AG04450 (cell line): Measurements from ENCODE around the gene YPEL2. TPM values are rescaled to one million over a fixed set of nuclear protein-coding genes. Genes with fewer than 3 reads are reported as not detected.
A peak's percentile ranks its signal among the peaks of the same experiment; 100 is the strongest.

Source experiments
- CTCF ChIA-PET: fragments of 300-600, 350-600 bp; formaldehyde crosslinking; extraction: SDS; loops from one replicate; lab custom pipeline; 2022; ENCODE audit warnings: antibody characterized with exemption, inconsistent platforms; lab: Charles Lee
- POLR2A ChIA-PET: fragments of 350-600 bp; formaldehyde crosslinking; extraction: SDS; loops from one replicate; lab custom pipeline; 2021; ENCODE audit warnings: antibody characterized with exemption, inconsistent platforms; lab: Yijun Ruan, JAX
- DNase-seq: peaks from one replicate; pipeline ENCODE4 v3.0.0-alpha.2; 2011; ENCODE audit warnings: low read depth, low spot score
- H3K27ac ChIP-seq: one replicate; pipeline ENCODE4 v1.5.1; 2012; ENCODE audit warnings: low read depth, low read length, control low read depth
- H3K27me3 ChIP-seq: one replicate; pipeline ENCODE4 v1.6.0; 2012; ENCODE audit warnings: low read length; ENCODE audit not compliant: control insufficient read depth, insufficient read depth
- H3K4me3 ChIP-seq: 2 replicates; pipeline ENCODE4 v1.5.1; 2011; ENCODE audit warnings: mild to moderate bottlenecking, low read depth, low read length, control low read depth
- H3K9me3 ChIP-seq: 2 replicates; pipeline ENCODE4 v1.5.1; 2012; ENCODE audit warnings: low read length; ENCODE audit not compliant: control insufficient read depth, insufficient read depth
- polyA plus RNA-seq: library from polyadenylated mRNA; depleted of rRNA; stranded (reverse); fragments of >200 nt; gene quantifications from 2 replicates; pipeline ENCODE4 v1.2.3, GENCODE V29; 2011
- TF ChIP-seq, protein P1 (sequence below): IDR thresholded peaks from 2 replicates; pipeline ENCODE4 v1.5.1; 2011; ENCODE audit warnings: low read depth, low read length, control low read depth, inconsistent platforms

Gene YPEL2
- polyA plus RNA-seq, 1 experiment = 7.7 TPM

DNA sequence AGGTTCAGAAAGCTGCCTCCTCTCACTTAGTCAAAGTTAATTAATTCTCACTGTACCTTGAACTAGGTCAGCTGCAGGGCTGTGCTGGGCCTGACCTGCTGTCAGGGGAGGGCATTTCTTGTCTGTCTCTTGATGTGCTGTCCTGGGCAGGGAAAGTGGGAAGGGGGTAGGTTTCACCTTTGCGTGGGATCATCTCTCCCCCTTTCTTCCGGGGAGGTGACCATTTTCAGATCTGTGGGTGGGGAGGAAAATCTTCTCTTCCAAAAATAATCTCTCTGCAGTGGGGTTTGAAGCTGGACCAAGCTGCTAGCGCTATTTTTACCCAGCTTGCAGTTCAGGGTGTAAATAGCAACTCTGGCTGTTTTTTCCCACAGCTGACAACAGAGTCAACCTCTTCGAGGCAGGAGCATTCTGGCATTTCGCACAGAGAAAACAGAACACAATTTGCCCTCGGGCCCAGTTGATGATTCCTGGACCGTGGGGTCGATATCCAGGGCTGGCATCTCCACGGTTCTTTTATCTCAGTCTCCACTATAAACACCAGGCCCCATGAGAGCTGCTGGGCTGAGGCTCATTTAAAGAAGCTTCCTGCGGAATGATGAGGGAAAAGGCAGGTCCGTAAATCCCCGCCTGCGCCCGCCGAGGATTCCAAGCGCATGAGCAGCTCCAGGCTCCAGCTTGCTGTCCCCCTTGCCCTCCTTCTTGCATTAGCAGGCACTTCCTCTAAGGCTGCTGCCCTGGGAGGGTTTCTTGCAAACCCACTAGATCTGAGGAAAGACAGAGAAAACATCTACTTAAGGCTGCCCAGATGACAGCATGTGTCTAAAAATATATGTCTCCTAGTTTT is 93.9 kb downstream of the YPEL2 start:
- CTCF ChIA-PET = interaction anchor here (2.0 to 8.8 kb wide), 2 partner anchors 96 to 115 kb away, joined by 5 to 43 read pairs; no protein-coding TSS in a partner anchor
- H3K9me3 ChIP-seq = peaks cover 8% of the 10 kb centered on the region
- peak overlapping the region; percentile 47 for H3K27ac ChIP-seq
- DNase-seq = no peak
- no peak overlapping the region for H3K4me3 ChIP-seq
- no peaks in the 10 kb centered on the region for H3K27me3 ChIP-seq
- TF ChIP-seq, protein P1, sequence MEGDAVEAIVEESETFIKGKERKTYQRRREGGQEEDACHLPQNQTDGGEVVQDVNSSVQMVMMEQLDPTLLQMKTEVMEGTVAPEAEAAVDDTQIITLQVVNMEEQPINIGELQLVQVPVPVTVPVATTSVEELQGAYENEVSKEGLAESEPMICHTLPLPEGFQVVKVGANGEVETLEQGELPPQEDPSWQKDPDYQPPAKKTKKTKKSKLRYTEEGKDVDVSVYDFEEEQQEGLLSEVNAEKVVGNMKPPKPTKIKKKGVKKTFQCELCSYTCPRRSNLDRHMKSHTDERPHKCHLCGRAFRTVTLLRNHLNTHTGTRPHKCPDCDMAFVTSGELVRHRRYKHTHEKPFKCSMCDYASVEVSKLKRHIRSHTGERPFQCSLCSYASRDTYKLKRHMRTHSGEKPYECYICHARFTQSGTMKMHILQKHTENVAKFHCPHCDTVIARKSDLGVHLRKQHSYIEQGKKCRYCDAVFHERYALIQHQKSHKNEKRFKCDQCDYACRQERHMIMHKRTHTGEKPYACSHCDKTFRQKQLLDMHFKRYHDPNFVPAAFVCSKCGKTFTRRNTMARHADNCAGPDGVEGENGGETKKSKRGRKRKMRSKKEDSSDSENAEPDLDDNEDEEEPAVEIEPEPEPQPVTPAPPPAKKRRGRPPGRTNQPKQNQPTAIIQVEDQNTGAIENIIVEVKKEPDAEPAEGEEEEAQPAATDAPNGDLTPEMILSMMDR = no peak
- POLR2A ChIA-PET = interaction anchor here (0.6 to 2.0 kb wide), 3 partner anchors 47 to 63 kb away, joined by 6 to 8 read pairs (median 6); no protein-coding TSS in a partner anchor

GRCh38 chr17:59426031-59426430 is 94.6 kb downstream of the YPEL2 start:
- TF ChIP-seq, protein P1 = no peak
- POLR2A ChIA-PET = interaction anchor here (1.1 to 2.0 kb wide), 2 partner anchors 60 to 64 kb away, joined by 6 to 8 read pairs; no protein-coding TSS in a partner anchor
- Histone ChIP-seq H3K4me3 (no peak overlapping the region), H3K9me3 (peaks cover 8% of the 10 kb centered on the region), H3K27ac (no peak overlapping the region), H3K27me3 (no peaks in the 10 kb centered on the region)
- DNase-seq = no peak
- CTCF ChIA-PET = interaction anchor here (1.2 to 8.8 kb wide), 3 partner anchors 16 to 113 kb away, joined by 8 to 43 read pairs (median 18); no protein-coding TSS in a partner anchor

- Histone ChIP-seq H3K27me3 (no peaks in the 10 kb centered on the region), H3K27ac (peak overlapping the region; percentile 59), H3K4me3 (no peak overlapping the region), H3K9me3 (peaks cover 8% of the 10 kb centered on the region)
- POLR2A ChIA-PET = interaction anchor here (1.0 kb wide), 1 partner anchor 98 kb away, joined by 4 read pairs; no protein-coding TSS in a partner anchor
- CTCF ChIA-PET = interaction anchor here (4.6 to 8.8 kb wide), 2 partner anchors 14 to 98 kb away, joined by 18 to 43 read pairs; no protein-coding TSS in a partner anchor
- DNase-seq = no peak
- TF ChIP-seq, protein P1 = no peak
Measured at GRCh38 chr17:59427425-59427921, 96.0 kb downstream of the YPEL2 start.

- H3K9me3 ChIP-seq = peaks cover 3% of the 10 kb centered on the region
- TF ChIP-seq, protein P1 = no peak
- no peak for DNase-seq
- no peak overlapping the region for H3K4me3 ChIP-seq
- ChIA-PET POLR2A (no interaction called here), CTCF (interaction anchor here (0.5 to 8.8 kb wide), 3 partner anchors 14 to 98 kb away, joined by 6 to 43 read pairs (median 18); no protein-coding TSS in a partner anchor)
- no peak overlapping the region for H3K27ac ChIP-seq
- H3K27me3 ChIP-seq = no peaks in the 10 kb centered on the region
Measured at GRCh38 chr17:59427996-59428395, 96.5 kb downstream of the YPEL2 start.
